AG08395 (cell line): ENCODE data around the gene NOM1.

Source experiments
- DNase-seq: peaks from one replicate; pipeline ENCODE4 v3.0.0; 2012; ENCODE audit warnings: mixed read lengths, low spot score

Gene NOM1

GRCh38 chr7:157005456-157006204 lies 56.1 kb downstream of the NOM1 start:
- no peak for DNase-seq

- DNase-seq = no peak
Observed at GRCh38 chr7:157006205-157006747, 56.8 kb downstream of the NOM1 start.

DNA sequence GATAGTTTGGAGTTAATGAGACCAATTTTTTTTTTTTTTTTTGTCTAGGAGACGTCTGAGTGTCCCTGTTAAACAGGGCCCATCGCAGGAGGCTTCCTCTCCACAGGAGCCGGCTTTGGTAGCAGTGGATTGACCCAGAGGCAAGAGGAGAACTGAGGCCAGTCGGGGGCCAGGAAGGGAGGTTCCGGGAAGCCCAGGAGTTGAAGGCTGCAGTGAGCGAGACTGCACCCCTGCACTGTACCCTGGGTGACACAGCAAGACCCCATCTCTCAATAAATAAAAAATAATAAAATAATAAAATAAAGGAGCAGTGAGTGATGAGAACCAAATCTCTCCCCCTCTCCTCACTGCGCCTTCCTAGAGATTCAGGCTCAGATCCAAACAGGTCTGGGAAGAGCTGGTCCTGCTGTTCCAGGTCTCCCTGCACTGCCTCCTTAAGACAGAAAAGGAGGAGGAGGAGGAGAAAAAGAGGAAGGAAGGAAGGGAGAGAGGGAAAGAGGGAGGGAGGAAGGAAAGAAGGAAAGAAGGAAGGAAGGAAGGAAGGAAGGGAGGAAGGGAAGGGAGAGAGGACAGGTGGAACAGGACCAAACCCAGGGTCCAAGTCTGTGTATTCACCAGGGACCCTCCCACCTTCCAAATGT lies 57.4 kb downstream of the NOM1 start:
- no peak for DNase-seq

DNA sequence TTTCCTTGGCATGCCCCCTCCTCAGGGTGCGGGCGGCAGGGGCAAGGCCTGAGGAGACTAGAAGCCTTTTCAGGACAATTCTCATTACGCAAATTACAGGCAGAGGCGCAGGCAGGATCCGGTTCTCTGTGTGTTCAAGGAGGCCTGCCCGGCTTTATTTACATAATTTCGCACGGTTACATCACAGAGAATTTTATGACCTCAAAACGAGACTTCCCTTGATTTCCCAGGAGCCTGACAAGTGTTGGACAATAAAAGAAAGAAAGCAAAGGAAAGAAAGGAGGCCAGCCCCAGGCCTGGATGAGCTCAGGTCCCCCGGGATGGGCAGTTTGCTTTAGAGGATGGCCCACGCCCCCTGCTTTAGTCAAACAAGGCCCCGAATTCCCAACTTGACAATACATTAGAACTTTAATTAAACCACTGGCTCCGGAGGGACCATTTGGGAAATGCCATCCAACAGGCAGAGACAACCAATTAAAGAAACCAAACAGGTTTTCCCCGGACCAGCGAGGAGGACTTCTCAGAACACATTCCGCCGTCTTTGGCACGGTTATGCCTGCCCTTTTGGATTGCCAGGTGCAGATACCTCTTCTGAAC lies 58.1 kb downstream of the NOM1 start:
- no peak for DNase-seq

DNA sequence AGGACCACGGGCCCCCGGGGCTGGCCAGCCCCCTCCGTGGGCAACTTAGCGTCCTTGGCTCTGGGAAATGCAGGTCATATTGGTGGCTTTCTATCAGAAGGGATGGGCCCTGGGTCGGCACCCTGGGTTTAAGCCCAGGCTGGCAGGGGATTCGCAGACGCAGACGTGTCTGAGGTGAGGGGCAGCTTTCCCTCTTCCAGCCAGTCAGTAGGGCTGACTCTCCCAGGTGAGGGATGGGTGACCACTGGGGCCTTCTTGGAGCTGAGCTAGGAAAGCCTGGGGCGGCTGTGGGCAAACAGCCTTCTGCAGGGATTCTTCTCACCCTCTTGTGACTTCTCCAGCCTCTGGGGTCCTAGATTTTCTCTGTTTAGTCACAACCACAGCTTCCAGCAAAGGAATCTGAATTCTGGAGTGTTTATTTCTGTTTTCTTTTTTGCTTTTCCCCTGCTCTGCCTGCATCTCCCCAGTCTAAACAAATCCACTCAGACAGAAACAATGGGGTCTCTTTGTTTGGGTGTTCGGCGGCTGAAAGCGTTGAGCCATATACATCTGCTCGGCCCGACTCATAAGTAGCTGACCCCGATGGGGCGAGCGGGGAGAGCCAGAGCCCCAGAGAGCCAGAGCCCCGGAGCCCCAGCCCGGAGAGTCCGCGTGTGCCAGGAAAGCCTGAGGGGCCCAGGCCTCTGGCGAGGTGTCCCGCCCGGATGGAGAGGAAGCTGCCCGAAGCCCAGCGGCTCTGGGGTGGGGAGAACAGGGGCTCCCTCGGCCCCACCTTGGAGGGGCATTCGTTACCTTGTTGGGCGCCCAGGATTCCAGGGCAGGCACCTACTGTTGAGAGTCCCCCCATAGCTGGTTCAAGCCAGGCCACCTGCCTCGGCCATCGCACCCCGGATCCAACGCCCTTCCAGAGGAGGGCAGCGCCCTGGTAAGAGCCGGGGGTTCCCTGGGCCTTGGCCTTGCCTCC lies 59.0 kb downstream of the NOM1 start:
- DNase-seq = no peak

DNA sequence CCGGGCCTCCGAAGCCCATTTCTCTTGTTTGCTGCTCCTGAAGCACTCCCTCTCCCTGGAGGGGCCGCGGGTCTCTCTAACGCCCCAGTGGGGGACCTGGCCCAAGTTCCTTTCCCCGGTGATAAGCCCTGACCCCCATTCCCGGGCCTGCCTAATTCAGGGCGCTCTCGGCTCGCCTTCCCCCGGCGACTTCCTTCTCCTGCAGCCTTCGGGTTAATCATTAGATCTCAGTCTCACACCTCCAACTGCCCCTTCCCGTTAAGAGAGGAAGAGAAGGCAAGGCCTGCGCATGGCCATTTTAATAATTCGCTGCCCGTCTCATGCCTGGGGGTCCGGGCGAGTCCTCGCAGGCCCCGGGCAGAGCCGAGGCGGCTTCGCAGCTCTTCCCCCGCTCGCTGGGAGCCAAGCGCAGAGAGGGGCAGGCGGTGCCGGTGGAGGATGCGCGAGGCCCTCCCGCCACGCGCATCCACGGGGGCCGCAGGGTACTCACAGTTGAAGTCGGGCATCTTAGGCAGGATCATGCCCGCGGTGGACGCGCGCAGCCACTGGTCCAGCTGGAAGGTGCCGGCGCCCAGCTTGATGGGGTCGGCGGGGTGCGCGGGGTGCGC lies 59.8 kb downstream of the NOM1 start:
- no peak for DNase-seq

- DNase-seq = no peak
Observed at GRCh38 chr7:157009778-157010587, 60.5 kb downstream of the NOM1 start.

- DNase-seq = no peak
Observed at GRCh38 chr7:157010588-157011332, 61.2 kb downstream of the NOM1 start, which contains the start of gene MNX1. TSS of gene MNX1 (minus strand) at chr7:157010663. CDS start at chr7:157010350, 313 bp downstream.

GRCh38 chr7:157011333-157012112 lies 62.0 kb downstream of the NOM1 start:
- DNase-seq = no peak

- DNase-seq = no peak
Observed at GRCh38 chr7:157012113-157012547, 62.6 kb downstream of the NOM1 start.

DNA sequence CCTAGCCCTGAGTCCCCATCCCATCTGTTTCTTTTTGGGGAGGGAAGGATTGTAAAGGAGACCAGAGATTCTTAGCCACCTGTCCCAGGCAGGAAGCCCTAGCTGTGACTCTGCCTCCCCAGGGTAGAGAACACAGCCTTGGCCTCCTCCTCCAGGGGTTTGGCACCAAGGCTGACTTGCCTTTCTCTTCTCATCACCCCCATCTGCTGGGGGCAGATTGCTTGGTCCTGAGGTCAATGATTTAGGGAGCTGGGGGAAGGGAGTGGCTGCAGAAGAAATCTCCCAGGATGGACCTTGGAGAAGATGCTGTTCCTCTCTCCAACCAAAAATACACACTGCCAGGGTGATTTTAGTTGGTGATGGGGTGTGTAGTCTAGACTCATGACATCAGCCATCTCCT lies 63.6 kb downstream of the NOM1 start:
- DNase-seq = no peak

- DNase-seq = no peak
Observed at GRCh38 chr7:157013602-157014549, 64.4 kb downstream of the NOM1 start.

DNA sequence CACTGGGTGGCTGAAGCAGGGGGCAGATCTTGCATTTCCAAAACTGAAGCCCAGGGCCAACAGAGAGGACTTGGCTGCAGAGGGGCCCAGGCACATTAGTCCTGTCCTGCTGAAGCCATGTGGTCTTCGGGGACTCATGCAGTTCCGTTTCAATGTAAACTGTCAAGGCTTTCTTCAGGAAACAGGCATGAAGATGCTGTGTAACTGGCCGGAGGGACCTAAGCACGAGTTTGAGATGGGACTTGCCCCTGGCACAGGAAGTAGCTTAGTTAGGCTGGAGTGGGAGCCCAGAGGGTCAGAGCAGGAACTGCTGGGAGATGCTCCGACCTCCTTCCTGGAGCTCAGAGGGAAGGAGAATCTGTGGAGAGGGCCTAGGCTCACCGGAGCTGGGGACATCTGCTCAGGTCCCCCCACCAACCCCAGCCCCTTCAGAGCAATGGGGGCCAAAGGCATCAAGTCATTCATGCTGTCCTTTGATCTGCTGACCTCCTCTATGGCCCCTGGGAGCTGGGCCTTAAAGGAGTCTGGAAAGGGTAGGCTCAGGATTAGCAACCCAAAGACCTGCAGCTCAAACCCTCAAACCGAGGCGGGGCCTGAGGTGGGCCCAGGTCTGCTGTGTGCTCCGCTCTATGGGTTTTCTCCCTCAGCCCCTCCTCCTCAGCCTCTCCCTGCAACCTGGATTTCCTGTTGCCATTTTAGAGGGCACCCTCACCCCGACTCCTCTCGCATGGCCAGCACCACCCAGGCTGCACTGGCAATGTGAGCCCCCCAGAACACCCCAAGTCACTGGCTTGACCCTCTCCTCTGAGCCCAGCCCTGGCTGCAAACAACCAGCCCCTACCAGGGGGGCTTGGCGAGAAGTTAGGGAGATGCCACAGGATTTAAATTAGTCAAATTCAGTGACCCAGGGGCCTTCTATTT lies 65.4 kb downstream of the NOM1 start:
- DNase-seq = no peak

GRCh38 chr7:157016024-157016351 lies 66.5 kb downstream of the NOM1 start:
- DNase-seq = no peak

DNA sequence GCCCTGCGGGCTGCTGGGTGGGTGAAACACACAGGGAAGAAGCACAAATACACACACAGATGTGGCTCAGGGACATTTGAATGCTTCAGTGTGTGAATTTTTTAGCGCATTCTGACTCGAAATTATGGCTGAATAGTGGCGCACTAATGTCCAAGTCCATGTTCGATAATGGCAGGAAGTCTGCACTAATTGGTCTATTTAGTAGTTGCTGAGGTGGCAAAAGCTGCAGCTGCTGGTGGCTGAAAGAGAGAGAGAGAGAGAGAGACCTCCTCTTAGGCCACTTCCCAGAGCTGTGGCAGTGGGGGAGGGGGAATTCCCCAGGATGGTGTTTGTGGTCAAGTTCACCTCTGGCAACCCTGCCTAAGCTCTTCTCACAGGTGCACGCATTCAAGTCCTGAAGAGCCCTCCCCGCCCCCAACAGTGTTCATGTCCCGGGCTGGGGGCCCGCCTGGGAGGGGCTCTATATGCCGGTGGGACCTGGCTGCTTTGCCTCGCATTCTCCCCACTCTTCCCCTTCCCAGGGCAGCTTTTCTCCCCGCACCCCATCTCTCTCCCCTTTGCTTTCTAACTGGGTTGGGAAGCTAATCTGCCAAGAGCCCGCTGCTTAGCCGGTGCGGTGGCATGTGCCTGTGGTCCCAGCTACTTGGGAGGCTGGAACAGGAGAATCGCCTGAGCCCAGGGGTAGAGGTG lies 67.0 kb downstream of the NOM1 start:
- DNase-seq = no peak

GRCh38 chr7:157017149-157017548 lies 67.6 kb downstream of the NOM1 start:
- no peak for DNase-seq
